RWPE1 (cell line): Measurements from ENCODE around the gene ADAT2.

Experiments
- CTCF ChIA-PET: fragments of 350-600 bp; sonication (Branson Sonifier 250); formaldehyde crosslinking; extraction: SDS; loops from one replicate; lab custom pipeline; 2021; lab: Yijun Ruan, JAX
- POLR2A ChIA-PET: fragments of 400-600 bp; formaldehyde crosslinking; extraction: SDS; loops from one replicate; lab custom pipeline; 2020; ENCODE audit warnings: antibody characterized with exemption; ENCODE audit not compliant: low non-redundant PET; lab: Yijun Ruan, JAX
- DNase-seq: peaks from one replicate; pipeline ENCODE4 v3.0.0; 2012; ENCODE audit warnings: low spot score
- H3K27ac ChIP-seq: fragments of 450-650 bp; 2 replicates; pipeline ENCODE4 v1.5.1; 2017
- CTCF ChIP-seq: fragments of 450-650 bp; conservative IDR thresholded peaks from 2 replicates; pipeline ENCODE4 v1.5.1; 2017; ENCODE audit warnings: low read depth, mild to moderate bottlenecking

The ADAT2 gene

GRCh38 chr6:143443096-143443495 lies 7.4 kb downstream of the ADAT2 start:
- DNase-seq: no peak
- ChIA-PET CTCF (no interaction called here), POLR2A (no interaction called here)
- no peak overlapping the region for H3K27ac ChIP-seq
- TF ChIP-seq CTCF: no peak

- POLR2A ChIA-PET: no interaction called here
- no peak overlapping the region for H3K27ac ChIP-seq
- TF ChIP-seq CTCF: no peak
- no peak for DNase-seq
- CTCF ChIA-PET: interaction anchor here (0.5 to 0.6 kb wide), 2 partner anchors 124 to 284 kb away, joined by 4 to 6 read pairs; no protein-coding TSS in a partner anchor
Measured at GRCh38 chr6:143441680-143442545, 8.6 kb downstream of the ADAT2 start.

GRCh38 chr6:143441010-143441409 lies 9.5 kb downstream of the ADAT2 start:
- no peak overlapping the region for H3K27ac ChIP-seq
- TF ChIP-seq CTCF: no peak
- CTCF ChIA-PET: no interaction called here
- DNase-seq: no peak
- POLR2A ChIA-PET: no interaction called here

GRCh38 chr6:143432588-143432987 lies 17.9 kb downstream of the ADAT2 start:
- ChIA-PET POLR2A (no interaction called here), CTCF (no interaction called here)
- no peak for DNase-seq
- no peak for TF ChIP-seq CTCF
- no peak overlapping the region for H3K27ac ChIP-seq

- POLR2A ChIA-PET: no interaction called here
- no peak overlapping the region for H3K27ac ChIP-seq
- no peak for DNase-seq
- CTCF ChIA-PET: interaction anchor here (1.0 kb wide), 1 partner anchor 199 kb away, joined by 3 read pairs; no protein-coding TSS in a partner anchor
- TF ChIP-seq CTCF: no peak
Measured at GRCh38 chr6:143431226-143431625, 19.3 kb downstream of the ADAT2 start.

- DNase-seq: no peak
- ChIA-PET CTCF (interaction anchor here (0.9 kb wide), 1 partner anchor 98 kb away, joined by 3 read pairs; no protein-coding TSS in a partner anchor), POLR2A (no interaction called here)
- no peak for TF ChIP-seq CTCF
- H3K27ac ChIP-seq: peak overlapping the region; percentile 49
Measured at GRCh38 chr6:143429970-143430369, 20.5 kb downstream of the ADAT2 start.
